Subcutaneous adipose tissue (tissue), 4 donors: Measurements from ENCODE around the gene DBX2. TPM values are rescaled to one million over a fixed set of nuclear protein-coding genes. Genes with fewer than 3 reads are reported as not detected.

ENCODE experiments used
- CTCF ChIP-seq: fragments of 450-650 bp; IDR thresholded peaks from one replicate; pipeline ENCODE4 v1.5.1; 2016; ENCODE audit warnings: low read depth, mild to moderate bottlenecking, control low read depth, antibody characterized with exemption, moderate library complexity
- total RNA-seq, 4 donors: library from RNA; depleted of rRNA; stranded (reverse); fragments of >200 nt; gene quantifications; one replicate each; pipeline ENCODE4 v1.1.0, GENCODE V29; 2016

The DBX2 gene
- total RNA-seq, 4 donors from 2014 or later: 0.66 TPM; not detected in 3

DNA sequence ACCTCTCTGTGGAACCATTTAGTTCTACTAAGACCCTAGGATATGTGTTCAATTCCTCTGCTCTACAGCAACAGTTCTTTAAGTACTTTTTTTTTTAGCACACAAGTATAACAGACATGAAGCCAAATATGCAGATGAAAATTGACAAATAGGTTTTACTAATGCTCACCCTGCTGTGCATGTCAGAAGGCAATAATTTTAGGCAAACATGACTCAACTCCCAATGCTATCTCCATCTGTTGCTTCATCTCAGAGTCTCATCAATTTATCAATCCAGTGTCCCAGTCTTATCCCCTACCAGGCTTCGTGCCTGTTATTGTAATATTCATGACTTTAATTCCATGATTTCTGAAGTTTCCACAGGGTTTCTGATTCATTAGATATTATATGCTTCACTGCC, 57.7 kb downstream of the DBX2 start:
- TF ChIP-seq CTCF: no peak

DNA sequence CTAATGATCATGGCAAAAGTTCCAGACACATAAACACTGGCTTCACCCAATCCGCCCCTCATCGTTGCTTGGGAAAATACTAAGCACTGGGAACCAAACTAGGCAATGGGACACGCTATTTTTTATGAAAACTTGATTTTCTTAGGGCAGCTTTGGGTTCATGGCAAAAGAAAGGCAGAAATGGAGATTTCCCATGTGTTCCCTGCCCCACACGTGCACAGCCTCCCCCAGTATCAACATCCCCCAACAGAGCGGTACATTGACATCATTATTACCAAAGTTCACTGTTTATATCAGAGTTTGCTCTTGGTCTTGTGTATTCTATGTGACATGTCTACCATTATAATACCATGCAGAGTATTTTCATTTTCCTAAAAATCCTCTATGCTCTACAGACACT, 71.0 kb downstream of the DBX2 start:
- TF ChIP-seq CTCF: no peak

DNA sequence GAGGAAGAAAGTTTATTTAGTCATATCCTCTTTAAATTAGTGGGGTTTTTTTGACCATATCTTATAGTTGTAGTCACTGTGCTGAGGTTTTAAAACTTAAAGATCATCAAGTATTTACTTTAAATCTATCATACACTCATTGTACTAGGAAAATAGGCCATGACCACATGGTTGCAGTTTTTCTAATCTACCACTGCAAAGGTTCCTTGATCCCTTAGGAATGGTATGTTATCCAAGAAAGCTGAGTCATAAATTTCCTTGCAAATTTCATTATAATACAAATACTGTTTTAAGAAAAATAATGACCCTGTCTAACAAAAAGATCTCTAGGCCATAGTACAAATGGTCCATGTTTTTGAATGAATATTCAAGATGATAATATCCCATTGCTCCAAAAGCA, 74.7 kb downstream of the DBX2 start:
- TF ChIP-seq CTCF: no peak

GRCh38 chr12:44972746-44973421, 78.0 kb downstream of the DBX2 start:
- TF ChIP-seq CTCF: no peak

DNA sequence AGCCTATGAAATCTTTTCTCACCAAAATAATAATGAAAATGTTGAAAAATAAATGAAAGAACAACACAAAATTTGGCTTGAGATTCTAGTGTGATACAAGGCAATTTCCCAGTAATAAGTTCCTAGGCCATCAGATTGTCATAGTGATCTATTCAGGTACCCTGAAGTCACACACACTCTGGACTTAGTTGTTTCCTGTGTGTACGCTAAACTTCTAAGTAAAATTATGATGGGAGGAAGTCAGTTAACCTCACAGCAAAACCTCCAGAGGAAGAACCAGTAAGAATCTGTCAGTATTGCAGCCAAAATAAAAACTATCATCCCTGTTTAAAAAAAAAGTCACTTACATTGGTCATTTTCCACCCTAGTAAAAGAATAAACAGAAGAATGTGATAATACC, 81.9 kb downstream of the DBX2 start:
- TF ChIP-seq CTCF: no peak

Other genes starting within 250 kb of the DBX2 start
- 1 to 10 TPM in 3 of 4 donors, under 1 TPM in 1; 0.51 to 4.2 (median 1.8) TPM for gene NELL2, start 174.8 kb downstream of the DBX2 start, total RNA-seq
- gene ANO6, start 165.0 kb upstream of the DBX2 start, total RNA-seq: 100 to 1,000 TPM; 139 to 167 (median 155) TPM